NT2/D1 (cell line): Measurements from ENCODE around the gene TRIM71.

Experiments used
- SUZ12 ChIP-seq: IDR thresholded peaks from 2 replicates; pipeline ENCODE4 v1.6.1; 2011; ENCODE audit not compliant: insufficient read length, insufficient read depth; ENCODE audit errors: extremely low read depth
- YY1 ChIP-seq: IDR thresholded peaks from 2 replicates; pipeline ENCODE4 v1.6.1; 2011; ENCODE audit not compliant: insufficient read length, insufficient read depth
- ZNF274 ChIP-seq: IDR thresholded peaks from 2 replicates; pipeline ENCODE4 v1.6.1; 2011; ENCODE audit warnings: mild to moderate bottlenecking, low read depth, low read length

DNA sequence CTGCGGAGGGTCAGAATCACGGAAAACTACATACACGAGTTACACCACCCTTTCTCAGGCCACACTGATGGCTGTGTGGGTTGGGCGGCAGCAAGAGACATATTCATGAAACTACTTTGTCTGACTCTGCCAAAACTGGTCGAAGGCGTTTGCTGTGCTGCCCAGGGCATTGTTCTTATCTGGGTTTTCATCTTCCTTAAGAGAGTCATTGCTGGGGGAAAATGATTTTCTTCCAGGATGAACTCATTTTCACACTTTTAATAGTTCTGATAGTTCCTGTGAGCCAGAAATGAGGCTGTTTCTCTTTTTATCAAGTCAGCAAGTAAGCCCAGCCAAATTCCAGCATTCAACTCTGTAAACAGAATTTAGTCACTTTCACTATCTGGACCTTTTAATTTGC, 47.6 kb downstream of the TRIM71 start:
- TF ChIP-seq SUZ12 (no peak), YY1 (no peak), ZNF274 (no peak)
